Measurements from ENCODE around the gene ALDH3B1.

Gene ALDH3B1

DNA sequence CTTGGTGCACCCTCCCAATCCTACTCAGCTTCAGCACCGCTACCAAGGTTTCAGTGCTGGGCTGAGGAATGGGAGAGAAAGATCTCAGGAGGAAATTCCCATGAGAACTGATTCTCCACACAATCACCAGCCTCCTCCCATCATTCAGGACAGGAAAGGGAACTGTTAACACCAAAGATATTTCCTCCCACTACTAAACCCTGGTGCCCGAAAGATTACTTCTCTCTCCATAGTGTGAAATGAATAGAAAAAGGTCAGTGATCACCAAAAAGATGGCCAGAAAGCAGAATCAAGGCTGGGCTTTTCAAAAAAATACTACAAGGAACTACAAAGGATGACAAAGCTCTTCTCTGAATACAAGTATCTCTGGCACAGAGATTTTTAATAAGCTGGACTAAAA is 54.8 kb downstream of the ALDH3B1 start:
- no peak overlapping the region for H3K27ac ChIP-seq
- TF ChIP-seq, protein P1, sequence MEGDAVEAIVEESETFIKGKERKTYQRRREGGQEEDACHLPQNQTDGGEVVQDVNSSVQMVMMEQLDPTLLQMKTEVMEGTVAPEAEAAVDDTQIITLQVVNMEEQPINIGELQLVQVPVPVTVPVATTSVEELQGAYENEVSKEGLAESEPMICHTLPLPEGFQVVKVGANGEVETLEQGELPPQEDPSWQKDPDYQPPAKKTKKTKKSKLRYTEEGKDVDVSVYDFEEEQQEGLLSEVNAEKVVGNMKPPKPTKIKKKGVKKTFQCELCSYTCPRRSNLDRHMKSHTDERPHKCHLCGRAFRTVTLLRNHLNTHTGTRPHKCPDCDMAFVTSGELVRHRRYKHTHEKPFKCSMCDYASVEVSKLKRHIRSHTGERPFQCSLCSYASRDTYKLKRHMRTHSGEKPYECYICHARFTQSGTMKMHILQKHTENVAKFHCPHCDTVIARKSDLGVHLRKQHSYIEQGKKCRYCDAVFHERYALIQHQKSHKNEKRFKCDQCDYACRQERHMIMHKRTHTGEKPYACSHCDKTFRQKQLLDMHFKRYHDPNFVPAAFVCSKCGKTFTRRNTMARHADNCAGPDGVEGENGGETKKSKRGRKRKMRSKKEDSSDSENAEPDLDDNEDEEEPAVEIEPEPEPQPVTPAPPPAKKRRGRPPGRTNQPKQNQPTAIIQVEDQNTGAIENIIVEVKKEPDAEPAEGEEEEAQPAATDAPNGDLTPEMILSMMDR (conservative IDR thresholded peaks at IDR 0.05) = no peak

DNA sequence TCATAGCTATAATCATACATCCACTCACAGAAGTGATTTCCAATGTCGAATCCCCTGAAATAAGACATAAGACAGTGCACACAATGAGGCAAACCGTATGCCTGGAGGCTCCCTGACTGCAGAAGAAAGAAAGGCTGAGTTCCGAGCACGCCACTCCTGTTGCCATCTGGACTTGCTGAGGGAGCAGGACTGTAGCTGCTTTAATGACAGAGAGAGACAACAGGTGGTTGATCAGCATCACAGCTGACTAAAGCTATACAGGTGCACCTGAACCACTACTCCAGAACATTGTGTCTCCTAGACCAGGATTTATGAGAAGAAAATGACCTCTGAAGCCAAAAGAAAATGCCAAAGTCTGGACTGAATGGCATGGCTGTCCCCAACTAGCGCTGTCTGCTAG is 55.7 kb downstream of the ALDH3B1 start:
- TF ChIP-seq, protein P1 (conservative IDR thresholded peaks at IDR 0.05) = no peak
- no peak overlapping the region for H3K27ac ChIP-seq

DNA sequence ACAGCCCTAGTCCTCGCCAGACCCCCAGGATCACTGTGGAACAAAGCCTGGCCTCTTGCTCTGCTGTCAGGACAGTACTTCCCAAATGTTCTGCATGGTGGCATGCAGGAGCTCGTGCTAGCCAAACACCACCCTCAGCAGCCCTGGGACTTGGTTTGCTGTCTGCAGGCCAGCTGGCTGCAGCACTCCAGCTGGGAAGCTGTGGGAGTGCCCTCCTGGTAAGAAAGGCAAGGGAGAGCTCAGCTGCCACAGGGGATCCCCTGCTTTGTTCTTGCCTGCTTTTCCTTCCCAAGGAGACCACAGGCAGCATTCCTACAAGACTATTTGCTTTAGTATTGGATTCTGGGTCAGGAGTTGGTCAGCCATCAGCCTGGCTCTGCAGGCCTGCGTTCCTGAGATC is 56.6 kb downstream of the ALDH3B1 start:
- H3K27ac ChIP-seq = no peak overlapping the region
- TF ChIP-seq, protein P1 (conservative IDR thresholded peaks at IDR 0.05) = no peak

DNA sequence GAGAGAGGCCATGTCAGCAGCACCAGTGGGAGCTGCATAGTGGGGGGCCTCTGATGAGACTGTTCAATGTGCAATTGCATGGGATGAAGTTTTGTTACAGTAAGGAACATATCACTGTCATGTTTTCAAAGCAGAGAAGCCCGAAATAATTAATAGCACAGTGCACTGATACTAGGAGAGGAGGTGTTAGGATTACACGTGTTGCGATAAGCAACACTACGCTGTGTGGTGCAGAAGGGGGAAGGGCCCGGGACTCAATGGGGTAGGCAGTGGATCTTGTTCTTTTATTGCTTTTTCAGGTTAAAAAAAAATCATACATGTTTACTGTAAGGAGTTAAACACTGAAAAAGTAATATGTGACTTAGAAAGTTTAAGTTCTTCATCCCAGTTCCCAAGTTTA is 57.9 kb downstream of the ALDH3B1 start:
- TF ChIP-seq, protein P1 (conservative IDR thresholded peaks at IDR 0.05) = no peak
- no peak overlapping the region for H3K27ac ChIP-seq

DNA sequence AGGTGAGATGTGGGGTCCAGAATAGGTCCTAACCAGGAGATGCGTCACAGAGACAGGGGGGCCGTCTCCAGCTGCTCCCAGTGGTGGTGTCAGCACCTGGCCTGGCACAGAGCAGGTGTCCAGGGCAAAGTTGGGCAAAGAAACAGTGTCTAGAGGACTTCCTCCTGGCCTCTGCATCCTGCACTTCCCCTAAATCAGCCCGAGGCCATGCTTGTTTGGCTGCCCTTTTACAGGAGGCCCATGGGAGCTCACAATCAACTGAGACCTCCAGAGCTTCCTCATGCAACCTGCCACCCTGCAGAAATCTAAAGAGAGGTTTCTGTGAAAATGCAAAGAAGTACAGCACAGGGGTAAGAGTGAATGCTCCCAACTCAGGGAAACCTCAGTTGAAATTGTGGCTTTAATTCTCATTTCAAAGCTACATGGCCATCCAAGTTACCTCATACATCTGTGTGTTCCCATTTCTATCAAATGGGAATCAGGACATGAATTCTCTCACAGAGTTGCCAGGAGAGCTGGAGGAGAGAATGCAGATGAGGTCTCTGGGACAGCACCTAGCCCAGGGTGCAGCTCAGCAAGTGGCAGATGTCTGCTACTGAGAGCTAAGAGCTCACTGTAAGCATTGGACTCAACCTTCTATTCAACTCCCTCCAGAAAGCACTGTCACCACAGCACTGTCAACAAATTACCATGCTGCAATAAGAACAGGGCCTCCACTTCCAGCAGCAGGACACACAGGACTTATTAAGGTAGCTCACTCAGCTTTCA is 61.3 kb downstream of the ALDH3B1 start:
- H3K27ac ChIP-seq = no peak overlapping the region
- TF ChIP-seq, protein P1 (conservative IDR thresholded peaks at IDR 0.05) = no peak

DNA sequence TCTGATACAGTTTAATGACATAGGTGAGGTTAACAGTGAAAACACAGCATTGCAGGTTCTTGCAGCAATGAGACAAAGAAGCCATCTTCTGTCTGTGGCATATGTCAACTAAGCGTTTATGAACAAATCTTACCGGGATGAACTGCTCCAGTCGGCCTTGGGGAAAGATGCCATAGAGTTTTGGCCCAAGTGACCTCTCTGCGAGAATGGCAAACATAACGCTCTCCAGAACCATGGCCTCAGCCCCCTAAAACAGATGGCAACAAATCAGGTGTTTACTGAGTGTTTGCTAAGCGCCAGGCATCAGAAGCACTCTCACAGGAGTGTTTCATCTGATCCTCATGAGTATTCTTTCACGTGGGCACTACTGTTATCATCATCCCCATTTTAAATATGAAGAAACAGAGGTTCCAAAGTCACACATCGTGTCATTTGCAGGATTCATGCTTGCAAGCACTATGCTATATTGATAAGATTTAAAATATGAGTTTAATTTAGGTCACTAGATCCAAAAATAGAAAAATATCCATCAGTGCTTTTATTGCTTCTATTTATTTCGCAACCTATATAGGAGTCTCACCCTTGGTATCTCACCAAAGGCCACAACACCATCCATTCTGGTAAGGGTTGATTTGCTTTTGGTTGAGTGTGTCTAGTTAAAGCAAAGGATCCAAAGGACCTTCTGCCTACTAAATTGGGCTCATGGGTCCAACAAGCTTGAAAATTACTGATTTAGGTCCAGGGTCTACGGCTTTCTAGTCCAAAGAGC is 64.6 kb downstream of the ALDH3B1 start:
- H3K27ac ChIP-seq = no peak overlapping the region
- TF ChIP-seq, protein P1 (conservative IDR thresholded peaks at IDR 0.05) = no peak

DNA sequence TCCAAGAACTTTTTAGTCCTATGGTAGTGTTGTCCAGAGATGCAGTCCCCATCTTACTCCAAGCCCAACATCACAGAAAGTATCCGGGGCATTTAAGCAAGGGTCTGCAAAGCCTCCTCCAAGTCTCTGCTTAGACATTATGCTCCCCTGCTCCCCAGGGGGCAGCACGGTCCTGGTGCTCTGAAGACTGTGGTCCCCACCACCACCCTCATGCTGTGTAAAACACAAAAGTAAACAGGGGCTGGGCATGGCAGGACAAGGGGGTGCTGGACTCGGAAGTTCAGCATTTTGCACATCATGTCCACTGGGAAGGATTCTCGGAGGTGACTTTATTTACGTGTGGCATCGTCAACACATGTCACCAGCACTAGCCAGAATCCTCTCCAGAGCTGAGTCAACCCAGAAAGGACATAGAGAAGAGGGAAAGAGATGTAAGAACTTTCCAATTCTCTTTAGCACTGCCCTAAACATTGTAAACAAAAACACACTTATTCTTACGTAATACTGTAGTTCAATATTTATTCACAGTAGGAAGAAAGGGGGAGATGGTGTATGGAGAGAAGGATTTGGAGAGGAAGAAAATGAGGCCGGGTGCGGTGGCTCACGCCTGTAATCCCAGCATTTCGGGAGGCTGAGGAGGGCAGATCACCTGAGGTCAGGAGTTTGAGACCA is 66.4 kb downstream of the ALDH3B1 start:
- no peak overlapping the region for H3K27ac ChIP-seq
- TF ChIP-seq, protein P1 (conservative IDR thresholded peaks at IDR 0.05) = peak; percentile 21; the same call in 1 of the 2 replicates
